T-helper 9 cell (primary cell): ENCODE measurements around the gene ACSBG1.
A peak's percentile ranks its signal among the peaks of the same experiment; 100 is the strongest.

ENCODE experiments used
- DNase-seq: peaks from one replicate; pipeline ENCODE4 v3.0.0-alpha.2; 2020
- total RNA-seq, 2 donors: gene quantifications; one replicate each; lab custom pipeline; 2026; lab: John Stamatoyannopoulos, UW

Gene ACSBG1
- 0 reads per million in 2 donors for total RNA-seq

- DNase-seq, result no peak
Measured at GRCh38 chr15:78234515-78235040, at the start of gene ACSBG1. ACSBG1 (minus strand) TSS chr15:78234565; CDS start chr15:78234501, 64 bp downstream.

- DNase-seq, result no peak
Measured at GRCh38 chr15:78282324-78282723, 48.0 kb upstream of the ACSBG1 start.

GRCh38 chr15:78280319-78281072 is 46.1 kb upstream of the ACSBG1 start:
- DNase-seq, result no peak

- DNase-seq, result no peak
Measured at GRCh38 chr15:78276064-78276943, 41.9 kb upstream of the ACSBG1 start.

- DNase-seq, result no peak
Measured at GRCh38 chr15:78274994-78275393, 40.6 kb upstream of the ACSBG1 start.

GRCh38 chr15:78272776-78273175 is 38.4 kb upstream of the ACSBG1 start:
- DNase-seq, result no peak

GRCh38 chr15:78272316-78272715 is 38.0 kb upstream of the ACSBG1 start:
- no peak for DNase-seq

- no peak for DNase-seq
Measured at GRCh38 chr15:78266806-78267205, 32.4 kb upstream of the ACSBG1 start.

- DNase-seq, result no peak
Measured at GRCh38 chr15:78266229-78266628, 31.9 kb upstream of the ACSBG1 start.

- DNase-seq, result no peak
Measured at GRCh38 chr15:78265752-78266224, 31.4 kb upstream of the ACSBG1 start.

- DNase-seq, result no peak
Measured at GRCh38 chr15:78265137-78265460, 30.7 kb upstream of the ACSBG1 start.

- DNase-seq, result peak; percentile 56
Measured at GRCh38 chr15:78264304-78265136, 30.2 kb upstream of the ACSBG1 start, which contains the start of gene DNAJA4. DNAJA4 (plus strand) TSS chr15:78264562; CDS start chr15:78264764, 202 bp downstream.

- DNase-seq, result no peak
Measured at GRCh38 chr15:78263907-78264303, 29.5 kb upstream of the ACSBG1 start.

- DNase-seq, result no peak
Measured at GRCh38 chr15:78263351-78263781, 29.0 kb upstream of the ACSBG1 start.

- no peak for DNase-seq
Measured at GRCh38 chr15:78261062-78261461, 26.7 kb upstream of the ACSBG1 start.

- no peak for DNase-seq
Measured at GRCh38 chr15:78260489-78260888, 26.1 kb upstream of the ACSBG1 start.

- DNase-seq, result no peak
Measured at GRCh38 chr15:78259232-78259631, 24.9 kb upstream of the ACSBG1 start.

GRCh38 chr15:78257681-78258080 is 23.3 kb upstream of the ACSBG1 start:
- DNase-seq, result no peak

- DNase-seq, result no peak
Measured at GRCh38 chr15:78256044-78256437, 21.7 kb upstream of the ACSBG1 start.

GRCh38 chr15:78255421-78256043 is 21.2 kb upstream of the ACSBG1 start:
- DNase-seq, result no peak

GRCh38 chr15:78251136-78251535 is 16.8 kb upstream of the ACSBG1 start:
- DNase-seq, result no peak

GRCh38 chr15:78249131-78249530 is 14.8 kb upstream of the ACSBG1 start:
- no peak for DNase-seq
